Bronchial epithelial cell (primary cell): ENCODE results near the gene GRID2. TPM values are rescaled to one million over a fixed set of nuclear protein-coding genes. Genes with fewer than 3 reads are reported as not detected.

Source experiments
- DNase-seq: peaks from one replicate; pipeline ENCODE4 v3.0.0-alpha.2; 2010; ENCODE audit warnings: low read depth
- FAIRE-seq: peaks from 2 replicates; lab custom pipeline; 2011; peaks lifted over from hg19 to GRCh38; lab: Jason Lieb, UNC
- H3K27me3 ChIP-seq: 2 replicates; pipeline ENCODE4 v1.5.1; 2011; ENCODE audit warnings: low read length; ENCODE audit not compliant: control insufficient read depth, insufficient read depth
- H3K36me3 ChIP-seq: 2 replicates; pipeline ENCODE4 v1.5.1; 2011; ENCODE audit warnings: low read length; ENCODE audit not compliant: control insufficient read depth, insufficient read depth
- H3K4me3 ChIP-seq: 2 replicates; pipeline ENCODE4 v1.5.1; 2011; ENCODE audit warnings: mild to moderate bottlenecking, low read depth, low read length, control low read depth
- CTCF ChIP-seq: IDR thresholded peaks from 2 replicates; pipeline ENCODE4 v1.5.1; 2011; ENCODE audit warnings: mild to moderate bottlenecking, moderate library complexity, low read length, control low read depth, inconsistent platforms; ENCODE audit not compliant: insufficient read depth, severe bottlenecking
- total RNA-seq: library from RNA; depleted of rRNA; stranded (reverse); fragments of >200 nt; gene quantifications from 2 replicates; pipeline ENCODE4 v1.2.1, GENCODE V29; 2014

GRID2 gene
- total RNA-seq, 1 donor from 2014 or later: not detected

DNA sequence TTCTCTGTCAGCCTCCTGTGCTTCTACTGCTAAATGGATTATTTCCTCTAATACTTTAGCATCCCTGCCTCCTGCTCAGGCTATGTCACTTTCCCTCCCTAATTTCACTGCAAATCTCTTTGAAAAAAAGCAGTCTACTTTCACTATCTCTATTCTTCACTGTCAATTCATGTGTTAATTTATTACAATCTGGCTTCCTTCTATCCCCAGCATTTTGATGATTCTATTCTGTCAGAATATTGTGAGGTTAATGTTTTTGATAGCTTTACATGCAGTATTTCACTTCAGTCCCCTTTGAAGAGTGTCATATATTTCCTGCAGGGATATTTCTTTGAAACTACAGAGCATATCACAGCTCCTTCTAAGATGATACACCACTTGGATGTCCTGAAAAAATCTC is 203.2 kb downstream of the GRID2 start:
- H3K36me3 ChIP-seq: no peaks in the 10 kb centered on the region
- no peaks in the 10 kb centered on the region for H3K27me3 ChIP-seq
- H3K4me3 ChIP-seq: no peak overlapping the region
- no peak for FAIRE-seq
- no peak for DNase-seq
- TF ChIP-seq CTCF: no peak

DNA sequence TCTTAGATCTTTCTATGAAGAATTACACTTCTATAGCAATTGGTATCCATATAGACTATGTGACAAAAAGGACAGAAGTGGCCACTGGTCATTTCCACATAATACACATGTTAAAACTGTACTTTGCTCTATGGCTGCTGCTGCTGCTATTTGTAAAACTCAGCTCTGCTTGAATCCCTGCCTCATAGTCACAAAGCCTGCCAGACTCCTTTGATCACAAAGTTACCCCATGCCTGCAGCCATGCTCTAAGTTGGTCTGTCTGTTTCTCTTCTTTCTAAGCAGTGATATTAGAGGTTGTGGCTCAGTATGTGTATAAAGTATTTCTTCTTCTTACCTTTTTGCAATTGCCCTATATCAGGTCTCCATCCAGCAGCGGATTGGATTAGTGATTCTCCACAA is 210.9 kb downstream of the GRID2 start:
- no peak for TF ChIP-seq CTCF
- no peak for FAIRE-seq
- no peaks in the 10 kb centered on the region for H3K27me3 ChIP-seq
- DNase-seq: no peak
- no peaks in the 10 kb centered on the region for H3K36me3 ChIP-seq
- no peak overlapping the region for H3K4me3 ChIP-seq

GRCh38 chr4:92516450-92516849 is 212.7 kb downstream of the GRID2 start:
- no peak for TF ChIP-seq CTCF
- no peaks in the 10 kb centered on the region for H3K36me3 ChIP-seq
- no peak for DNase-seq
- no peaks in the 10 kb centered on the region for H3K27me3 ChIP-seq
- no peak for FAIRE-seq
- no peak overlapping the region for H3K4me3 ChIP-seq

DNA sequence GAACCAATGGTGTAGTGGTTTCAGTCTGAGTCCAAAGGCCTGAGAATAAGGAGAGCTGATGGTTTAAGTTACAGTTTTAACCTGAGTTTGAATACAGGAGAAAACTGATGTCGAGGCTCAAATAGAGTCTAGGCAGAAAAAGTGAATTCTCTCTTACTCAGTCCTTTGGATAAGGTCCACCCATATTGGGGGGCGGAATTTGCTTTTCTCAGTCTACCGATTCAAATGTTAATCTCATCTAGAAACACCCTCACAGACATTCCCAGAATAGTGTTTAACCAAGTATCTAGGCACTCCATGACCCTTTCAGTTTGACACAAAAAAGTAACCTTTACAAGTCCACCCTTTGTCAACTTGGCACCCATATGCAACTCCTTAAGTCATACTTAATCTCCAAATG is 216.0 kb downstream of the GRID2 start:
- no peak for FAIRE-seq
- TF ChIP-seq CTCF: no peak

GRCh38 chr4:92520563-92520962 is 216.8 kb downstream of the GRID2 start:
- FAIRE-seq: no peak

More for the DNA sequence above, 216.0 kb downstream of the GRID2 start:
- Histone ChIP-seq H3K36me3 (no peaks in the 10 kb centered on the region), H3K4me3 (no peak overlapping the region), H3K27me3 (no peaks in the 10 kb centered on the region)
- DNase-seq: no peak

More at GRCh38 chr4:92520563-92520962, 216.8 kb downstream of the GRID2 start:
- Histone ChIP-seq H3K4me3 (no peak overlapping the region), H3K36me3 (no peaks in the 10 kb centered on the region), H3K27me3 (no peaks in the 10 kb centered on the region)
- DNase-seq: no peak
- no peak for TF ChIP-seq CTCF
